Mesothelial cell of epicardium (in vitro differentiated cells): ENCODE data around the gene PRPS1. TPM values are rescaled to one million over a fixed set of nuclear protein-coding genes. Genes with fewer than 3 reads are reported as not detected.
"Not testable (repeated sequence)": the region's sequence is repeated elsewhere in the genome, so short reads cannot be mapped to it uniquely, and the experiment has no call there.

Experiments
- DNase-seq, 2 experiments: peaks; one replicate each; pipeline ENCODE4 v3.0.0; 2021; ENCODE audit warnings: low spot score in 2 of 2; ENCODE audit not compliant: unreplicated experiment in 2 of 2
- H3K27ac Mint-ChIP-seq: 2 replicates; pipeline ENCODE4 v1.8.0; 2021; ENCODE audit warnings: mixed read lengths
- H3K27me3 Mint-ChIP-seq: 2 replicates; pipeline ENCODE4 v1.8.0; 2021; ENCODE audit warnings: low read depth, mixed read lengths
- H3K36me3 Mint-ChIP-seq: 2 replicates; pipeline ENCODE4 v1.8.0; 2021; ENCODE audit warnings: mixed read lengths
- H3K4me1 Mint-ChIP-seq: 2 replicates; pipeline ENCODE4 v1.8.0; 2021; ENCODE audit warnings: mixed read lengths
- H3K4me3 Mint-ChIP-seq: 2 replicates; pipeline ENCODE4 v1.8.0; 2021; ENCODE audit warnings: mild to moderate bottlenecking, moderate library complexity, mixed read lengths
- H3K9me3 Mint-ChIP-seq: 2 replicates; pipeline ENCODE4 v1.8.0; 2021; ENCODE audit warnings: mixed read lengths
- total RNA-seq: library from RNA; stranded (reverse); gene quantifications from 3 replicates; pipeline ENCODE4 v1.2.1, GENCODE V29; 2021
- TF ChIP-seq, protein P1 (sequence below): fragments of 200-600 bp; sonication (generic); IDR thresholded peaks from one replicate; pipeline ENCODE4 v1.5.0; 2021; ENCODE audit warnings: antibody characterized with exemption; ENCODE audit not compliant: unreplicated experiment

PRPS1 gene
- total RNA-seq, 1 donor from 2014 or later: 28.3 TPM

GRCh38 chrX:107602694-107603239, 25.5 kb upstream of the PRPS1 start:
- DNase-seq: no peak
- no peaks in the 10 kb centered on the region for H3K27me3 Mint-ChIP-seq
- no peak overlapping the region for H3K4me3 Mint-ChIP-seq
- no peak overlapping the region for H3K27ac Mint-ChIP-seq
- H3K9me3 Mint-ChIP-seq: no peaks in the 10 kb centered on the region
- no peaks in the 10 kb centered on the region for H3K36me3 Mint-ChIP-seq
- TF ChIP-seq, protein P1, sequence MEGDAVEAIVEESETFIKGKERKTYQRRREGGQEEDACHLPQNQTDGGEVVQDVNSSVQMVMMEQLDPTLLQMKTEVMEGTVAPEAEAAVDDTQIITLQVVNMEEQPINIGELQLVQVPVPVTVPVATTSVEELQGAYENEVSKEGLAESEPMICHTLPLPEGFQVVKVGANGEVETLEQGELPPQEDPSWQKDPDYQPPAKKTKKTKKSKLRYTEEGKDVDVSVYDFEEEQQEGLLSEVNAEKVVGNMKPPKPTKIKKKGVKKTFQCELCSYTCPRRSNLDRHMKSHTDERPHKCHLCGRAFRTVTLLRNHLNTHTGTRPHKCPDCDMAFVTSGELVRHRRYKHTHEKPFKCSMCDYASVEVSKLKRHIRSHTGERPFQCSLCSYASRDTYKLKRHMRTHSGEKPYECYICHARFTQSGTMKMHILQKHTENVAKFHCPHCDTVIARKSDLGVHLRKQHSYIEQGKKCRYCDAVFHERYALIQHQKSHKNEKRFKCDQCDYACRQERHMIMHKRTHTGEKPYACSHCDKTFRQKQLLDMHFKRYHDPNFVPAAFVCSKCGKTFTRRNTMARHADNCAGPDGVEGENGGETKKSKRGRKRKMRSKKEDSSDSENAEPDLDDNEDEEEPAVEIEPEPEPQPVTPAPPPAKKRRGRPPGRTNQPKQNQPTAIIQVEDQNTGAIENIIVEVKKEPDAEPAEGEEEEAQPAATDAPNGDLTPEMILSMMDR: no peak
- no peaks in the 10 kb centered on the region for H3K4me1 Mint-ChIP-seq

DNA sequence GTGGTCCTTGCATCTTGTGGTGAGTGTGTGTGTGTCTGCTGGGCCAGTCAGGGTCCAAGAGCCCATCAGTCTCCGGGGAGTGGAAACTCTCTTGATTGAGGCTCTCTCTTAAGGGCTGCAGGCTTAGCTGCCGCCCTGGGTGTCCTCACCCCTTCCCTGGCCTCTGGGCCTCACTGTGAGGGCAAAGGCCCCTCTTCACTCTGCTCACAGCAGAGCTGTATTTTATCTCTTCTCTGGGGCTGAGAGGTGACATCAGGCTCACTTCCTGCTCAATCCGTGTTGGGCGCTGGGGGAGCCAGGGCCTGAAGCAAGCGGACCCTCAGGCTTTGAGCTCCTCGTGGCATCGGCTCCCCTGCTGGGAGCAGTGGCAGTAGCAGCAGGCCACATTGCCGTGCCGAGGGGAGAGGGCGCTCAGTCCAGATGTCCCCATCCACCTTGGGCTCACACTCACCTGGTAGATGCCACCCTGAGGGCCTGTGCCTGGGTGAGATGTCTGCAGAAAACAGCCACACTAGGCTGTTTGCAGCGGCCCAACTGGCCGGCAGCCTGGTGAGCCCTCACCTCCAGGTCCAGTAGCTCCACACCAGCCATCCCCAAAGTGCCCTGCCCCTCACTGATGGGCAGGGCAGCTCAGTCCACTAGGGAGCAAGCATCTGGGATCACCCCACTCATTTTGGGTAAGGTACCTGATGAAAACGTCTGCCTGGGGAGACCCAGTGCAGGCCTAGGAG, 24.7 kb upstream of the PRPS1 start:
- TF ChIP-seq, protein P1: no peak
- DNase-seq: no peak
- Mint-ChIP-seq H3K9me3 (no peaks in the 10 kb centered on the region), H3K27me3 (no peaks in the 10 kb centered on the region), H3K4me3 (no peak overlapping the region), H3K4me1 (no peaks in the 10 kb centered on the region), H3K36me3 (no peaks in the 10 kb centered on the region), H3K27ac (no peak overlapping the region)

DNA sequence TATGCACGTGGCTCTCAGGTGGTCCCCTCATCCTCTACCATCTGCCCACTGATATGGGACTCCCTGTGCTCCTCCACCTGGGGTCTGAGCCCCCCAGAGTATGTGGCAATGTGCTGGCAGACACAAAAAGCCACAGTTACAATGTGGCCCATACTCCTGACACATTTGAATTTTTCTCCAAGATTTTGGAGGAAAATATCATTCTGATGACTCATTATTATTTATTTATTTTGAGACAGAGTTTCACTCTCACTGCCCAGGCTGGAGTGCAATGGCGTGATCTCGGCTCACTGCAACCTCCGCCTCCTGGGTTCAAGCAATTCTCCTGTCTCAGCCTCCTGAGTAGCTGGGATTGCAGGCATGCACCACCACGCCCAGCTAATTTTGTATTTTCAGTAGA, 19.2 kb upstream of the PRPS1 start:
- not testable (repeated sequence) for DNase-seq, H3K9me3 Mint-ChIP-seq, H3K4me3 Mint-ChIP-seq, H3K27me3 Mint-ChIP-seq, H3K4me1 Mint-ChIP-seq, H3K27ac Mint-ChIP-seq, H3K36me3 Mint-ChIP-seq

DNA sequence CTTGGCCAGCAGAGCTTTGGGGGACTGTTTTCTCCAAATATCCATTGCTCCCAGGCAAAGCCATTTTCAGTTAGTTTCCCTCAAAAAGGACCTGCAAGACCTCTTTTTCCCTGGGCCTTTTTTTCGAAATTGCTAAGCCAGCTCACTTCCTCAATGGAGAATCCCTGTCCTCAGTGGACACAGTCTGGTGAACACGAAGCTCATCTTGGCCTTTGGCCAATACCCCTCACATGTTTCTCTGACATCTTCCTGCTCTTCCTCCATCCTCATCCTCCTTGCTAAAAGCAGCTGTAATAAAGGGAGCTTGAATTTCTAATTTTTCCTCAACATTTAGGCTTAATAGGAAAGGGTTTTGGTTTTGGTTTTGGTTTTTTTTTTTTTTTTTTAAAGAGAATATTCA, 17.6 kb upstream of the PRPS1 start:
- no peak for DNase-seq
- Mint-ChIP-seq H3K27me3 (no peaks in the 10 kb centered on the region), H3K36me3 (no peaks in the 10 kb centered on the region), H3K4me1 (no peaks in the 10 kb centered on the region), H3K4me3 (no peak overlapping the region), H3K9me3 (no peaks in the 10 kb centered on the region), H3K27ac (no peak overlapping the region)
- TF ChIP-seq, protein P1: no peak

GRCh38 chrX:107619885-107620322, 8.4 kb upstream of the PRPS1 start:
- TF ChIP-seq, protein P1: no peak
- H3K9me3 Mint-ChIP-seq: peaks cover 43% of the 10 kb centered on the region

GRCh38 chrX:107624893-107625292, 3.4 kb upstream of the PRPS1 start:
- DNase-seq: no peak
- H3K36me3 Mint-ChIP-seq: peaks cover 5% of the 10 kb centered on the region
- TF ChIP-seq, protein P1: no peak
- H3K27ac Mint-ChIP-seq: no peak overlapping the region
- H3K4me1 Mint-ChIP-seq: peaks cover 25% of the 10 kb centered on the region
- no peak overlapping the region for H3K4me3 Mint-ChIP-seq
- H3K9me3 Mint-ChIP-seq: peaks cover 45% of the 10 kb centered on the region
- H3K27me3 Mint-ChIP-seq: no peaks in the 10 kb centered on the region

More at GRCh38 chrX:107619885-107620322, 8.4 kb upstream of the PRPS1 start:
- Mint-ChIP-seq H3K36me3 (peaks cover 5% of the 10 kb centered on the region), H3K27ac (peak overlapping the region; percentile 89), H3K27me3 (no peaks in the 10 kb centered on the region), H3K4me1 (peaks cover 4% of the 10 kb centered on the region), H3K4me3 (no peak overlapping the region)
- DNase-seq: no peak
